ENCODE measurements around the gene GRK5.
"Not testable (repeated sequence)": the region's sequence is repeated elsewhere in the genome, so short reads cannot be mapped to it uniquely, and the experiment has no call there.

Gene GRK5

GRCh38 chr10:119253433-119254174 lies 46.2 kb downstream of the GRK5 start:
- FAIRE-seq, result no peak
- DNase-seq (ENCODE audit: insufficient read length), result no peak
- no peak for TF ChIP-seq POLR2AphosphoS5 (IDR thresholded peaks at IDR 0.05; ENCODE audit: low read depth, low read length)

GRCh38 chr10:119254335-119254734 lies 47.0 kb downstream of the GRK5 start:
- TF ChIP-seq POLR2AphosphoS5 (IDR thresholded peaks at IDR 0.05; ENCODE audit: low read depth, low read length) (no peak), TAF1 (IDR thresholded peaks at IDR 0.05; ENCODE audit: borderline replicate concordance, low read depth, low read length) (no peak), POLR2A (IDR thresholded peaks at IDR 0.05; ENCODE audit: low read depth, low read length) (no peak)

GRCh38 chr10:119256030-119256429 lies 48.7 kb downstream of the GRK5 start:
- DNase-seq (ENCODE audit: insufficient read length) (no peak), FAIRE-seq (no peak)
- TF ChIP-seq POLR2AphosphoS5 (IDR thresholded peaks at IDR 0.05; ENCODE audit: low read depth, low read length), result no peak
- no peak for TF ChIP-seq TAF1 (IDR thresholded peaks at IDR 0.05; ENCODE audit: borderline replicate concordance, low read depth, low read length)
- no peak for TF ChIP-seq POLR2A (IDR thresholded peaks at IDR 0.05; ENCODE audit: low read depth, low read length)

More at GRCh38 chr10:119254335-119254734, 47.0 kb downstream of the GRK5 start:
- no peak for FAIRE-seq
- no peak for DNase-seq (ENCODE audit: insufficient read length)

GRCh38 chr10:119256897-119257296 lies 49.5 kb downstream of the GRK5 start:
- DNase-seq (ENCODE audit: insufficient read length) (no peak), FAIRE-seq (no peak)
- no peak for TF ChIP-seq POLR2A (IDR thresholded peaks at IDR 0.05; ENCODE audit: low read depth, low read length)
- TF ChIP-seq TAF1 (IDR thresholded peaks at IDR 0.05; ENCODE audit: borderline replicate concordance, low read depth, low read length), result no peak
- TF ChIP-seq POLR2AphosphoS5 (IDR thresholded peaks at IDR 0.05; ENCODE audit: low read depth, low read length), result no peak

- no peak for TF ChIP-seq POLR2A (IDR thresholded peaks at IDR 0.05; ENCODE audit: low read depth, low read length)
- TF ChIP-seq POLR2AphosphoS5 (IDR thresholded peaks at IDR 0.05; ENCODE audit: low read depth, low read length), result no peak
- no peak for TF ChIP-seq TAF1 (IDR thresholded peaks at IDR 0.05; ENCODE audit: borderline replicate concordance, low read depth, low read length)
- no peak for DNase-seq (ENCODE audit: insufficient read length)
Measured at GRCh38 chr10:119257899-119258419, 50.6 kb downstream of the GRK5 start.

GRCh38 chr10:119259345-119259744 lies 52.0 kb downstream of the GRK5 start:
- no peak for FAIRE-seq
- TF ChIP-seq POLR2AphosphoS5 (IDR thresholded peaks at IDR 0.05; ENCODE audit: low read depth, low read length) (no peak), TAF1 (IDR thresholded peaks at IDR 0.05; ENCODE audit: borderline replicate concordance, low read depth, low read length) (no peak), POLR2A (IDR thresholded peaks at IDR 0.05; ENCODE audit: low read depth, low read length) (no peak)
- DNase-seq (ENCODE audit: insufficient read length), result no peak

More at GRCh38 chr10:119257899-119258419, 50.6 kb downstream of the GRK5 start:
- no peak for FAIRE-seq

GRCh38 chr10:119261016-119261415 lies 53.6 kb downstream of the GRK5 start:
- DNase-seq (ENCODE audit: insufficient read length); FAIRE-seq: not testable (repeated sequence)

- no peak for DNase-seq (ENCODE audit: insufficient read length)
- no peak for FAIRE-seq
- no peak for TF ChIP-seq POLR2A (IDR thresholded peaks at IDR 0.05; ENCODE audit: low read depth, low read length)
- no peak for TF ChIP-seq TAF1 (IDR thresholded peaks at IDR 0.05; ENCODE audit: borderline replicate concordance, low read depth, low read length)
- TF ChIP-seq POLR2AphosphoS5 (IDR thresholded peaks at IDR 0.05; ENCODE audit: low read depth, low read length), result no peak
Measured at GRCh38 chr10:119263951-119264617, 56.7 kb downstream of the GRK5 start.

GRCh38 chr10:119265691-119266090 lies 58.3 kb downstream of the GRK5 start:
- FAIRE-seq, result no peak
- no peak for DNase-seq (ENCODE audit: insufficient read length)
- no peak for TF ChIP-seq POLR2A (IDR thresholded peaks at IDR 0.05; ENCODE audit: low read depth, low read length)
- no peak for TF ChIP-seq TAF1 (IDR thresholded peaks at IDR 0.05; ENCODE audit: borderline replicate concordance, low read depth, low read length)
- TF ChIP-seq POLR2AphosphoS5 (IDR thresholded peaks at IDR 0.05; ENCODE audit: low read depth, low read length), result no peak

- TF ChIP-seq POLR2A (IDR thresholded peaks at IDR 0.05; ENCODE audit: low read depth, low read length) (no peak), TAF1 (IDR thresholded peaks at IDR 0.05; ENCODE audit: borderline replicate concordance, low read depth, low read length) (no peak), POLR2AphosphoS5 (IDR thresholded peaks at IDR 0.05; ENCODE audit: low read depth, low read length) (no peak)
- FAIRE-seq (no peak), DNase-seq (ENCODE audit: insufficient read length) (no peak)
Measured at GRCh38 chr10:119267384-119267783, 60.0 kb downstream of the GRK5 start.

GRCh38 chr10:119268428-119268827 lies 61.1 kb downstream of the GRK5 start:
- no peak for TF ChIP-seq TAF1 (IDR thresholded peaks at IDR 0.05; ENCODE audit: borderline replicate concordance, low read depth, low read length)
- no peak for TF ChIP-seq POLR2AphosphoS5 (IDR thresholded peaks at IDR 0.05; ENCODE audit: low read depth, low read length)
- TF ChIP-seq POLR2A (IDR thresholded peaks at IDR 0.05; ENCODE audit: low read depth, low read length), result no peak
- DNase-seq (ENCODE audit: insufficient read length) (no peak), FAIRE-seq (no peak)

- peak; percentile 65 for DNase-seq (ENCODE audit: insufficient read length)
- peak; percentile 89 for FAIRE-seq
- TF ChIP-seq TAF1 (IDR thresholded peaks at IDR 0.05; ENCODE audit: borderline replicate concordance, low read depth, low read length), result no peak
- TF ChIP-seq POLR2A (IDR thresholded peaks at IDR 0.05; ENCODE audit: low read depth, low read length), result peak; percentile 39; the same call in 1 of the 2 replicates
- TF ChIP-seq POLR2AphosphoS5 (IDR thresholded peaks at IDR 0.05; ENCODE audit: low read depth, low read length), result peak; percentile 36; the same call in 1 of the 2 replicates
Measured at GRCh38 chr10:119268871-119269506, 61.6 kb downstream of the GRK5 start.

All from GM12892 (cell line).